Aorta (tissue), 5 donors: ENCODE data around the gene TLL1. TPM values are rescaled to one million over a fixed set of nuclear protein-coding genes. Genes with fewer than 3 reads are reported as not detected.

Experiments
- ATAC-seq: fragments of 200-7000 bp; cut with Tn5 transposase; one replicate; pipeline ENCODE4 v1.9.1; 2022; ENCODE audit warnings: moderate library complexity; ENCODE audit not compliant: low FRiP score
- DNase-seq, 2 donors: peaks; one replicate each; pipeline ENCODE4 v3.0.0-alpha.2; 2020
- H3K27ac ChIP-seq, 2 donors: one replicate each; pipeline ENCODE4 v1.5.1; 2013; ENCODE audit warnings: low read length in 2 of 2, mild to moderate bottlenecking in 2 of 2, moderate library complexity in 2 of 2, control low read depth in 1 of 2, inconsistent platforms in 1 of 2, low read depth in 1 of 2
- H3K27me3 ChIP-seq, 2 donors: one replicate each; pipeline ENCODE4 v1.6.1; 2013; ENCODE audit warnings: control low read depth in 1 of 2, low read length in 1 of 2, mild to moderate bottlenecking in 1 of 2, moderate library complexity in 1 of 2; ENCODE audit not compliant: insufficient read depth in 2 of 2, control insufficient read depth in 1 of 2
- H3K36me3 ChIP-seq, 2 donors: one replicate each; pipeline ENCODE4 v1.6.1; 2013; ENCODE audit warnings: control low read depth in 1 of 2, low read length in 1 of 2, mild to moderate bottlenecking in 1 of 2; ENCODE audit not compliant: insufficient read depth in 2 of 2, control insufficient read depth in 1 of 2
- H3K4me1 ChIP-seq, 2 donors: one replicate each; pipeline ENCODE4 v1.6.1; 2013; ENCODE audit warnings: low read length in 2 of 2, control low read depth in 1 of 2, mild to moderate bottlenecking in 1 of 2, moderate library complexity in 1 of 2; ENCODE audit not compliant: insufficient read depth in 2 of 2, control insufficient read depth in 1 of 2
- H3K4me3 ChIP-seq, 2 donors: one replicate each; pipeline ENCODE4 v1.5.1; 2013; ENCODE audit warnings: low read length in 2 of 2, control low read depth in 1 of 2, mild to moderate bottlenecking in 1 of 2
- H3K9me3 ChIP-seq: one replicate; pipeline ENCODE4 v1.6.1; 2013; ENCODE audit warnings: mild to moderate bottlenecking, low read length; ENCODE audit not compliant: control insufficient read depth
- WGBS, 2 donors: extraction: QIAGEN DNeasy Blood & Tissue Kit; methylation state at CpG; one replicate each; pipeline ENCODE4 v1.1.7; 2013; 5-methylcytosine and 5-hydroxymethylcytosine counted together
- intact Hi-C, 2 donors: fragments of 100-400 bp; cut with DNase I; formaldehyde crosslinking; loops; one replicate each; pipeline versions ENCODE4 v1.14.2 to v1.15.0; 2022
- polyA plus RNA-seq, 2 donors: library from polyadenylated mRNA; stranded (reverse); fragments of 200-250 nt; gene quantifications; one replicate each; pipeline ENCODE4 v1.2.3, GENCODE V29; 2013
- total RNA-seq, 2 donors: library from RNA; stranded (reverse); fragmentation: NEBNext Ultra II Directional; extraction: Animal tissue kit (Norgen Biotek cat#: 25700); gene quantifications; one replicate each; pipeline ENCODE4 v1.2.1, GENCODE V29; 2021
- donor health status: healthy with polysubstance abuse.
- donor health status: Bipolar disorder and iron deficiency.
- donor health status: DM: no; HTN: no; CAD: no.
- donor health status: DM: no; HTN: no; CAD: no.
- donor health status: DM: yes; HTN: yes; CAD: no.

The TLL1 gene
- total and polyA plus RNA-seq, 4 donors: 0.50 to 20.6 (median 19.5) TPM; not detected in 1

GRCh38 chr4:166134285-166134684, 261.2 kb downstream of the TLL1 start:
- Histone ChIP-seq H3K27ac (no peak overlapping the region), H3K27me3 (peaks cover 0 to 2% of the 10 kb centered on the region in 2 donors), H3K36me3 (no peaks in the 10 kb centered on the region), H3K4me3 (no peak overlapping the region), H3K9me3 (no peaks in the 10 kb centered on the region), H3K4me1 (no peaks in the 10 kb centered on the region)
- intact Hi-C loops: no loop called here
- no peak for ATAC-seq
- WGBS, 2 donors: 69 to 72% methylated on average over 6 of the region's 6 CpGs
- DNase-seq: no peak

DNA sequence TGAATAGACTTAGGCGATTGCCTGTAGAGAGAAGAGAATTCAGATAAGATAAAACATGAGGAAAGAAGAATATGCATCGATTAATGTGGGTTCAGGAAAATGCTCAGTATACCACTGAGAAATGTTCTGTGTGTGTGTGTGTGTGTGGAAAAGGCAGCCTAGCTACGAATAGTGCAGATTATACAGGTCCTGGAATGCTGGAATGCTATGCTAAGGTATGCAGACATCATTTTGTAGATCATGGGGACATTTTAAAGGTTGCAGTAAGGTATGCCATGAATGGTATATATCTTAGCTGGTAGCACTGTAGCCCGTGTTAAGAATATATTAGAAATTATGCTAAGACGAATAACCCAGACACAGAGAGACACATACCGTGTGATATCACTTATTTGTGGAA, 267.9 kb downstream of the TLL1 start:
- no peaks in the 10 kb centered on the region for H3K36me3 ChIP-seq
- intact Hi-C loops: no loop called here
- ATAC-seq (no peak), DNase-seq (no peak)
- H3K9me3 ChIP-seq: no peaks in the 10 kb centered on the region
- H3K4me1 ChIP-seq: no peaks in the 10 kb centered on the region
- no peak overlapping the region for H3K4me3 ChIP-seq
- no peaks in the 10 kb centered on the region for H3K27me3 ChIP-seq
- 48 to 55% methylated on average over 6 of the region's 6 CpGs for WGBS, 2 donors
- H3K27ac ChIP-seq: no peak overlapping the region

- no peaks in the 10 kb centered on the region for H3K4me1 ChIP-seq
- WGBS, 2 donors: 92 to 94% methylated on average over 6 of the region's 6 CpGs
- no peak for ATAC-seq
- no peaks in the 10 kb centered on the region for H3K36me3 ChIP-seq
- no peak for DNase-seq
- H3K27ac ChIP-seq: no peak overlapping the region
- H3K9me3 ChIP-seq: no peaks in the 10 kb centered on the region
- intact Hi-C loops: no loop called here
- H3K4me3 ChIP-seq: no peak overlapping the region
- no peaks in the 10 kb centered on the region for H3K27me3 ChIP-seq
These were observed 270.2 kb downstream of the TLL1 start for GRCh38 chr4:166143227-166143626.

DNA sequence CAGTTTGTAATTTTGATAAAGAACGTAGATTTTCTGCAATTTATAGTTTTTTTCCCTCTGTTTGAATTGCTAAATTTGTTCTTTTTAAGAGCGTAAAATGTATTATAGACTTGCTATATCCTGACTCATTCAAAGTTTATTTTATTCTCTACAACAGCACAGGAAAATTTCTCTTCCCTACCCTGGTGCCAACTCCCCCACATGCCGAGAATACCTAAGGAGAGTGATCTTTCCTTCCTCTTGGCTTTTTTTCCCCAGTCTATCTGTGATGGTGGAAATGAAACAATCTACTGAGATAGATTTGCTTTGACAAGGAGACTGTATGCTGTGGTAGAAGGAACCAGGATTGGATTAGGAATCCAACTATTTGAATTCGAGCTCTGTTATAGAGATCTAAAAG, 271.6 kb downstream of the TLL1 start:
- Histone ChIP-seq H3K27ac (no peak overlapping the region), H3K4me1 (no peaks in the 10 kb centered on the region), H3K27me3 (no peaks in the 10 kb centered on the region), H3K9me3 (no peaks in the 10 kb centered on the region), H3K4me3 (no peak overlapping the region), H3K36me3 (no peaks in the 10 kb centered on the region)
- 40 to 41% methylated on average over 4 of the region's 4 CpGs for WGBS, 2 donors
- ATAC-seq: no peak
- intact Hi-C loops: no loop called here
- DNase-seq: no peak

DNA sequence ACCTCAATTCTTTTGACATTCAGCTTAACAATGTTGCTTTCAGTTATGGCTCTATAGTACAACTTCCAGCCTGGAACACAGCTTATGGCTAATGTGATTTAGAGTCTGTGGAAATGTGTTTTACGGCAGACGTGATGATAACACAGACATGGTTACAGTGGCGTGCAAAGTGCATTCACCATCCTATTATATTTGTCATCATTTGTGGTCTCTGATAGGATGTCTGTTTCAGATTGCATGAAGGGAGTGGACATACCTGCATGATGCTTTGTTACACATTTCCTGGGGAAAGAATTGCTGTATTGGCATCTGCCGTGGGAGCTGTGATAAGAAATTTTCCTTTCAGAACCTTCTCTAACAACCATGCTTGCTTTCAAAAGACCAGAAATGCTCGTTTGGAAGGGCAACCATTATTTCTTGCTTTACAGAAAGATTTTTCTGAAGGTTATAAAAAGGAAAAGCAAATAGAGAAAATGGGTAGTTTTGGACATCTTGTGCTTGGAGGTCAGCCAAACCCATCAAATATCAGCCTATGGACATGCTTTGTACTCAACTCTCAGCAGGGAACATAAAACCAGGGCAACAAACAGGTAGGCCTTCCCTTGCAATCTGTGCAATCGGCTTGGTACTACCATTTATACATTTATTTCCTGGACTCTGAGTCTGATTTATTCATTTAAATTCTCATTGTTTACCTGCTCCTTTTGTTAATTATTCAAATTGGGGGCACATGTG, 273.9 kb downstream of the TLL1 start:
- no peak overlapping the region for H3K4me3 ChIP-seq
- no peak for DNase-seq
- H3K9me3 ChIP-seq: no peaks in the 10 kb centered on the region
- no peak for ATAC-seq
- no peaks in the 10 kb centered on the region for H3K36me3 ChIP-seq
- intact Hi-C loops: no loop called here
- H3K27ac ChIP-seq: no peak overlapping the region
- WGBS, 2 donors: 25 to 27% methylated on average over 6 of the region's 6 CpGs
- no peaks in the 10 kb centered on the region for H3K4me1 ChIP-seq
- no peaks in the 10 kb centered on the region for H3K27me3 ChIP-seq
